AG09319 (cell line): ENCODE data around the gene KRTCAP3.
A peak's percentile ranks its signal among the peaks of the same experiment; 100 is the strongest.

Experiments used
- DNase-seq: peaks from one replicate; pipeline ENCODE4 v3.0.0-alpha.2; 2010; ENCODE audit warnings: low read depth; ENCODE audit errors: extremely low read depth
- CTCF ChIP-seq: IDR thresholded peaks from 2 replicates; pipeline ENCODE4 v1.5.1; 2011; ENCODE audit warnings: low read depth, mild to moderate bottlenecking, inconsistent platforms, low read length, moderate library complexity

The KRTCAP3 gene

GRCh38 chr2:27427863-27428212, 14.3 kb upstream of the KRTCAP3 start:
- DNase-seq, result no peak
- no peak for TF ChIP-seq CTCF

GRCh38 chr2:27428213-27428977, 13.8 kb upstream of the KRTCAP3 start, which contains the start of gene NRBP1:
Gene NRBP1 (plus strand): TSS chr2:27428631. CDS start chr2:27433274, 4,643 bp downstream.
- peak; percentile 61 for DNase-seq
- no peak; the same call in none of the 2 replicates for TF ChIP-seq CTCF

DNA sequence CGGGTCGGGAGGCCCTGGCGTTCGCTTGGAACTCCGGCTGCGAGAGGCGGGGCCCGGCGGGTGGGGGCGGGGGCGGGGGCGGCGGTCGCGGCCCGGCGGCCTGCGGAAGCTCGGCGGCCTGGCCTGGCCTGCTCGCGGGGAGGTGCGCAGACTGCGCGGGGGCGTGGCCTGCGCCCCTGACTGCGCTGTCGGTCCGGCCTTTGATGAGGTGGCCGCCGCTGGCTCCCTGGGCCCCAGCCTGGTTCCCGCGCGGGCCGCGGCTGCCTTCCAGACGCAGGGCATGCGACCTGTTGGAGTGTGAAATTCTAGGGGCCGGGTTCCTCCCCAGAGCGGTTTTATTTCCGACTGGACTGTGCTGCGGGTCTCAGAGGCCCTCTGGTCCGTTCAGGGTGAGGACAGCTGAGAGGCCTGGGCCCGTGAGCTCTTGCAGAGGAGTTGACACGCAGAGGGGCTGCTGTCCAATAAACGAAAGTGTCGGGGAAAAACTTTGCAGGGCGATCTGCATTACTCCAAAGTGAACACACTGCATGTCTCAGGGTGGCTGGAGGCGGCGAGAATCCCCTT, 13.1 kb upstream of the KRTCAP3 start:
- no peak for TF ChIP-seq CTCF
- peak; percentile 61 for DNase-seq

DNA sequence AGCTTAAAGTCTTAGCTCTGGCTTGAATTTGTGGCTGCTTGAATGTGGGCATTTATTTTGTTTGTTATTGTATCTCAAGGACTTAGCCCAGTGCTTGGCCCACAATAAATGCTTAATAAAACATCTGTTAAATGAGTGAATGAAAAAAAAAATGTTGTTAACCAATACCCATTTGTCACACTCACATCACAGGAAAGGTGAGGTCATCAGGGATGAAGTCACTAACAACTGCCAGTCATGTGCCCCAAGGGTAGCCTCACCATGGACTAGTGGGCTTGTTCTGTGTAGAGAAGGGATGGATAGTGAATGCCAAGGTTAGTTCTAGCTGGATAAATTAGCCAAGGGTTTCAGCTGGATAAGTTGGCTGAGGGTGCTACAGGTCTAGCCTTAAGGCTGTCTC, 10.8 kb upstream of the KRTCAP3 start:
- no peak for DNase-seq
- no peak for TF ChIP-seq CTCF

GRCh38 chr2:27435628-27436027, 6.6 kb upstream of the KRTCAP3 start:
- no peak for DNase-seq
- no peak for TF ChIP-seq CTCF

DNA sequence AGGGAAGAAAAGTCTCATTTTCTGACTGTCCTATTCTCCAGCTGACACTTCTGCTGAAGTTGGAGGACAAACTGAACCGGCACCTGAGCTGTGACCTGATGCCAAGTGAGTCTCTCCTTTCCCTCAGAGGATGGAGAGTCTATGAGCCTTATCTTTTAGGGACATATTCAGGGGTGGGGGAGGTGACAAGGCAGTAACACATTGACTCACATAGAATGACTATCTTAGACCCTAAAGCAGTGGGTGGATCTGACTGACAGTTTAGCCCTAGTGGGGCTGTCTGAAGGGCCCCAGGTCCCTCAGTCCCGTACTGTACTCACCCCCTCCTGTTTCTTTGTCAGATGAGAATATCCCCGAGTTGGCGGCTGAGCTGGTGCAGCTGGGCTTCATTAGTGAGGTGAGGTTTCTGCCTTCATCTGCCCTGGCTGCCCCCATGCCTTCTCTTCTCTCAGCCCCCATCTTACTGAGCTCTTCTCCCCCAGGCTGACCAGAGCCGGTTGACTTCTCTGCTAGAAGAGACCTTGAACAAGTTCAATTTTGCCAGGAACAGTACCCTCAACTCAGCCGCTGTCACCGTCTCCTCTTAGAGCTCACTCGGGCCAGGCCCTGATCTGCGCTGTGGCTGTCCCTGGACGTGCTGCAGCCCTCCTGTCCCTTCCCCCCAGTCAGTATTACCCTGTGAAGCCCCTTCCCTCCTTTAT, 805 bp upstream of the KRTCAP3 start:
- DNase-seq, result no peak
- no peak for TF ChIP-seq CTCF

- DNase-seq, result no peak
- no peak for TF ChIP-seq CTCF
These were observed 720 bp downstream of the KRTCAP3 start for GRCh38 chr2:27442920-27443282.
